COR-L47 (cell line): ENCODE data around the gene SLC30A3.
"Not testable (repeated sequence)": the region's sequence is repeated elsewhere in the genome, so short reads cannot be mapped to it uniquely, and the experiment has no call there.

Experiments used
- DNase-seq: peaks from one replicate; lab custom pipeline; 2025; lab: John Stamatoyannopoulos, UW

The SLC30A3 gene

DNA sequence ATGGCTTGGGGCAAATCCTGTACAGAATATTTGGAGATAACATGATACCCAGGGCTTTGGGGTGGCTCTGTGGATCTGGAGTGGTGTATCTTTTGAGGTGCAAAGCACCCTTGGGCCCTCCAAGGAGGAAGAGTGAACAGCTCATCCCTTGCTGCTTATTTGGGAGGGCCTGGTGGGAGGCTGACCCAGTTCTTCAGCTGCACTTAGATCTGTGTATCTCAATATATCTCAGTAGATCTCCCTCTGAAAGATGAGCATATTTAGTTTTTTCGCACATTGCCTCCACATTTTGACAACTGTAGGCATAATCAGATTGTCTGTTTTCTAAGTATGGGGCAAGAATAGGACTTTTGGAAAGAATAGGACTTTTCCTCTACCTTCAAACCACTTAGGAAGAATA lies 22.1 kb upstream of the SLC30A3 start:
- no peak for DNase-seq

DNA sequence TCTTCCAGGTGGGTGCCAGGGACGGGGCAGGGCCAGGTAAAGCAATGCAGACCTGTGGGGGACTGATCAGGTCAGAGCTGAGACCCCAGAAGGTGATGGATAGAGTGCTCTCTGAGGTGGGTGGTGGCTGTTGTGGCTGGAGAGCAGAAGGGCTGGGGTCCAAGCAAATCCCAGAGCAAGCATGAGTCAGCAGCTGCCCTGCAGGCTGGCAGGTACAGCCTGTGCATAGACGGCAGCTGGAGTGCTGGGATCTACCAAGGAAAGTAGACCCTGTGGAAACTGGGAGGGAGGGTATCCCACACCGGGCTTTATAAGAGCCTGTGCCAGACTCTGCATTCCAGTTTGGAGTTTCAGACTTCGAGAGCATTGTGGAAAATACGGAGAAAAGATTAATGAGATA lies 20.0 kb upstream of the SLC30A3 start:
- DNase-seq, result no peak

DNA sequence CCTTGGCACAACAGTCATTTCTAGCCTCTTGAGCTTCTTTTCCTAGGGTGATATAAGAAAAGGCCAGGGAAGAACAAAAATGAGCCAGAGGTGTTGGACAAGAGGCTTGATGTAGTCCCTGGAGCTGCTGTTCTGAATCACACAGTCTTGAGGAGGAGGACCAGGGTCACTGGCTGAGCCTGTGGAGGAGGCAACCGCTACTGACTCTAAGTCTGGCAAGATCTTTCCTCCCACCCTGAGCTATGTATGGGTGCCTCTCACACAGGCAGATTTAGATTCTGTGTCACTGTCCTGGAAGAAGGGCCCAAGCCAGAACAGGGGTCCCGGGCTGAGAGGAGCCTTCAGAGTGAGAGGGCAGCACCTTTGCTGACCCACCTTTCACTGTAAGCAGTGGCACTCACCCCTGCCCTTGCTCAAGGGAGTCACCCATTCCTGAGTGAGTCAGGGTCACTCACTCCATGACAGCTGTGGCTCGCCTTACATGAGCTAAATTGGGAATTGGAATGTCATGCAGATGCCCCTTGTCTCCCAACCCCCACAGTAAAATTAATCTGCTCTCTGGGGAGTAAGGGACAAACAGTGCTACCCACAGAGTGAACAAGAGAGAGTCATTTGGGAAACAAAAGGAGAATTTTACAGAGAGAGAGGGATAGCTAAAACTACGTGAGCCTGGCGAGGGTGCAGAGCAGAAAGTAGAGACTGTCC lies 19.2 kb upstream of the SLC30A3 start, which contains the start of gene TRIM54:
TSS of gene TRIM54 (plus strand) at position 575 of the 705 bp plus-strand sequence. CDS start 303 bp downstream, outside the sequence.
- no peak for DNase-seq

DNA sequence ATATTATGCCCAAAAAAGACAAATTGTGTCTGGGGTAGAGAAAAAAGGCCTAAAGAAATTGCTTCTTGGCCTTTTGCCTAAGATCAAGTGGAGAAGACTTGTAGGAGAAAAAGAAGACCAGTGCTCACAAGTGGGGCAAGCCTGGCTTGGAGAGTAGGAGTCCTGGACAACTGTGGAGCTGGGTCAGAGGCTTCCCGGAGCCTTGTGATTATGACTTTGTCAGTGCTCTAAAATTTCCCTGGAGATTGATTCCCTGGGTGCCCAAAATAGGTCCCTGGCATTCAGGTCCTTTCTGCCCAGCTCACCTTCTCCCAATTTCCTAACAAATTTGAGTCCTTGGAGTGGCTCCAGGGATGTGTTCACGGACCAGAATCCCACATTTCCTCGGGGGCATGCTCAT lies 18.6 kb upstream of the SLC30A3 start:
- DNase-seq, result no peak

DNA sequence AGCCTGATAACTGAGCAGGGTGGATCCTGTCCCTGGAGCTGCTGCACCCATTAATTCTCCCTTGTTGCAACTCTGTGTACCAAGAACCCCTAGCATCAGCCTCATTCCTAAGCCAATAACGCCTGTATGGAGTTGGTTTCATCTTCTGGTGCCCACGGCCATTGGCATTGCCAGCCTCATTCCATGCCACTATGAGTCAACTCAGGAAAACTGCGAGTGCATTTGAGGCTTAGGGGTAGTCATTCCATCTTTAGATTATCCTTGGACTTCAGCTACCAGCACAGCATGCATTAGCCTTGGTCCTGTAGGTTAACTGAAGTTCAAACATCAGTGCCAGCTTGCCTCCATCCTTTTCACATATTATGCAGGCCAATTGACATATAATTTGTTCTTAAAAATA lies 18.0 kb upstream of the SLC30A3 start:
- no peak for DNase-seq

DNA sequence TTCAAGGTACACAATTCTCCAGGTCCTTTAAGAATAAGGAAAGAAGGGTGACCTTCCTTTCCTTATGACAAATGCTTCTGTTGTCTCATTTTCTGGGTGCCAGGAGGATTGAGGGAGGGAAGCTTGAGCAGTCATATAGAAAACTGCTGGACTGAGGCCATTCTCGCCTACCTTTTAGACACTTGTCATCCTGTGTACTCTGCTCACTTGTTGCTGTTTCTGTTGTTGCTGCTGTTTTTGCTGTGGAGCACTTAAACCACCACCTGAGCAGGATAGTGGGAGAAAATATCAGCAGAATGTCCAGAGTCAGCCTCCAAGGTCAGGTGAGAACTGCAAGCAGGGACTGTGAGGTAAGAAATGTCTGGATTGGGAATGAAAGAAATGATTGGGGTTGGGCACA lies 15.2 kb upstream of the SLC30A3 start:
- no peak for DNase-seq

DNA sequence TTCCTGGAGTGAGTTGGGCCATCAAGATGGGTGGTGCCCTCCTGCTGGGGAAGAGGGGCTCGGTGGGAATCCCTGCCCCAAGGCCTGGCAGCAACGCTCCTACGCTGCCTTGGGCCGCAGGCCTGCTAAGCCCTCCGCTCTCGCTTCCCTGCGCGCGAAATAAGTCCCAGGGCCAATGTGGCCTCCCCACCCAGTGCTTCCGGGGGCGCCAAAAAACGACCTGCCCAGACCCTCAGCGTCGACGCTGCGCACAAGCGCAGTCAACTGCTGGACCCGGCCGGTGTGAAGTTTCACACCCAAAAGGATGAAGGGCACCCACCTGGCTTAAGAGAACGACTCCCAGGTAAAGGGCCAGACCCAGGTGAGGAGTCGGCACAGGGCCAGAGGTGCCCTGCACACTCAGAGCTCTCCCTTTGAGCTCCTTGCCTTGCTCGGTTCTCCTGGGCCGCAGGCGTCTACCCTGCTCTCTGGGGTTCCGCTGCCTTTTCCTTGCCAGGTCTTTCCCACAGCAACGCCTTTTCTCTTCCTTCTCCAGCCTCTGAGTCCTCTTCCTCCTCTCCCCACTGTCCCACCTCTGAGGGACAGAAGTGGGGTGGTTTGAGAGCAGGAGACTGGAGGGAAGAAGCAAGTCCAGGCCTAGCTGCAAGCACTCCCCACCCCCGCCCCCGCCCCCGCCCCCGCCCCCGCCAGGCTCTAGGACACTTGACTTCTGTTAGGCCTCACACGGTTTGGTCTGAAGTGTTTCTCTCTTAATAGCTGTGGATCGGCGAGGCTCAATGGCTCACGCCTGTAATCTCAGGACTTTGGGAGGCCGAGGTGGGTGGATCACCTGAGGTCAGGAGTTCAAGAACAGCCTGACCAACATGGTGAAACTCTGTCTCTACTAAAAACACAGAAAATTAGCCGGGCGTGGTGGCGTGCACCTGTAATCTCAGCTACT lies 12.6 kb upstream of the SLC30A3 start, which contains the start of gene DNAJC5G:
TSS of gene DNAJC5G (plus strand) at position 223 of the 940 bp plus-strand sequence. CDS start 1,296 bp downstream, outside the sequence.
- DNase-seq, result no peak

DNA sequence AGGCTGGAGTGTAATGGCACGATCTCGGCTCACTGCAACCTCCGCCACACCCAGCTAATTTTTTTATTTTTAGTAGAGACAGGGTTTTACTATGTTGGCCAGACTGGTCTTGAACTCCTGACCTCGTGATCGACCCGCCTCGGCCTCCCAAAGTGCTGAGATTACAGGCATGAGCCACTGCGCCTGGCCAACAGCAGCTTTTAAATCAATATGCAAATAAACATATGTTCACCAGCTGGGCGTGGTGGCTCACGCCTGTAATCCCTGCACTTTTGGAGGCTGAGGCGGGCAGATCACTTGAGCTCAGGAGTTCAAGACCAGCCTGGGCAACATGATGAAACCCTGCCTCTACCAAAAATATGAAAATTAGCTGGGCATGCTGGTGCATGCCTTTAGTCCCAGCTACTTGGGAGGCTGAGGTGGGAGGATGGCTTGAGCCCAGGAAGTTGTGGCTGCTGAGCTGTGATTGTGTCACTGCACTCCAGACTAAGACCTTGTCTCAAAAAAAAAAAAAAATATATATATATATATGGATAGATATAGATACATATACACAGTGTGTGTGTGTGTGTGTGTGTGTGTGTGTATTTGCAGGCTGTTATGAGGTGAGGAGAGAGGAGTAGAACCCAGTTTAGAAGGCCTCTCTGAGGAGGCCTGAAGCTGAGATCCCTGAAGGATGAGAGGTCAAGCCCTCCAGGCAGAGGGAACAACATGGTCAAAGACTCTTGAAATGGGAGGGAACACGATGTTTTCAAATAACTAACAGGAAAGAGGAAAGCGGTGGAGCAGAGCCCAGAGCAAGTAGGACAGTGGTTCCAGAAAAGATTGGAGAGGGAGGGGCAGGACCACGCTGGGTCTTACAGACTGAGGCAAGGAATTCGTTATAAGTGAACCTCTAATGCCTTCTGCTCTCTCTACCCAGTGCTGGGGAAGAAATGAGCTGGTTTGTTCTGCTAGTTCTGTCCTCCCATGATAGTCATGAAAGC lies 10.0 kb upstream of the SLC30A3 start:
- not testable (repeated sequence) for DNase-seq

DNA sequence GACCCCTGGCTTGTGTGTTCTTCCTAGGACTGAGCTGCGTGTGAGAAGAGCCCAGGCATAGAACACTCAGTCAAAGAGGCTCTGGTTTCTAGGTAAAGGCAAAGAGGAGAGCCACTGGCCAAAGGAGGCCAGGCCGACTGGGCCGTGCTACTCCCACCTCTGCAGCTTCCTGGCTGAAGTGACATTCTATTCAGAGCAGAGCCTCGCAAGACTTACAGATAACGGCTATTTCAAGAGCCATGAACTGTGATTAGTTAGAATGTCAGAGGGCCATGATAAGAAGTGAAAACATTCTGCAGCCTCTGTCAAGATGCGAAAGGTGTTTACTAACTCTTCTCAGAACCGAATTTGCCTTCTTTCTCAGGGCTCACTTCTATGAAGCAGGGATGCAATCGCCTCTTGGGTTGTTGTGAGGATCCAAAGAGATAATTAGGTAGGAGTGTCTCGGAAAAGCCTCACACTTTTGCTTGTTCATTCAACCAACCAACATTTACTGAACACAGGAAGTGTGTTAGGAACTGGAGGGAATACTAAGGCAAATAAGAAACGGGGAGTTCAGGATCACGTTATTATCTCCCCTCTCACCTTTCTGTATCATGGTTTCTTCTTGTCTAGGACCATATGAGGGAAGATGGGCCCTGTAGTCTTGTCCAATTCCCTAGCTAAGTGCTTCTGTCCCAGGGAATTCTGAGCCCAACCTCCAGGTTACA lies 8.9 kb upstream of the SLC30A3 start:
- no peak for DNase-seq

DNA sequence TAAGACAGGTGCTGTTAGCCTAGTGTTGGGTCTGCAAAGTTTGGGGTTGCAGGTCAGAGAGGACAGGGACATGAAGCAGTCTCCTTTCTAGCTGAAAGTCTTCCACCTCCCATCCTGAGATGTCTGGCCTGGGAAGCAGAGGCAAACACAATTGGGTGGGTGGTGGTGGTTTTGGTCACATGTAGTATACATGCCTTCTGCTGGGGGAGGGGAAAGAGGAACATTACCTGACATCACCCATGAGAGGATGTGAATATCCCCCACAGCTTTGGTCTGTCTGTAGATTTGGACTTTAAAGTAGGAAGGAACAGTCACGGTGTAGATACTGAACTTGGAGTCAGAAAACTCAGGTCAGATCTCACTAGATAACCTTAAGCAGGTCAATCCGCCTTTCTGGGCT lies 7.8 kb upstream of the SLC30A3 start:
- DNase-seq, result no peak

DNA sequence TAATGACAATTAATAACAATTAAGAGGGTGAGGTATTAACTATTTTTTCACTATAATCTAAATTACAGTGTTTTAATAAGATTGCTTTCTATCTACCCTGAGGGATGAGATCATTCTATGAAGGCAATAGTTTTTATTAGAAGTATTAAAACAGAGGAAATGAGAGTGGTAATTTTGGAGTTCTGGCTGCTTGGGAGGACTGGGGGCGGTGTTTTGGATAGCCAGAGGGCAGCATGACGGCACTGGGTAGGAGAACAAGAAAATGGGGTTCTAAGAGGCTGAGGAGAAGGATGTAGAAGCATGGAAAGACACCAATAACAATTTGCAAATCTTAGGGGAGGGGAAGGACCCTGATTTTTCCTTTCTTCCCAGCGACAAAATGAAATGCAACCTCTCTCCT lies 7.3 kb upstream of the SLC30A3 start:
- no peak for DNase-seq

DNA sequence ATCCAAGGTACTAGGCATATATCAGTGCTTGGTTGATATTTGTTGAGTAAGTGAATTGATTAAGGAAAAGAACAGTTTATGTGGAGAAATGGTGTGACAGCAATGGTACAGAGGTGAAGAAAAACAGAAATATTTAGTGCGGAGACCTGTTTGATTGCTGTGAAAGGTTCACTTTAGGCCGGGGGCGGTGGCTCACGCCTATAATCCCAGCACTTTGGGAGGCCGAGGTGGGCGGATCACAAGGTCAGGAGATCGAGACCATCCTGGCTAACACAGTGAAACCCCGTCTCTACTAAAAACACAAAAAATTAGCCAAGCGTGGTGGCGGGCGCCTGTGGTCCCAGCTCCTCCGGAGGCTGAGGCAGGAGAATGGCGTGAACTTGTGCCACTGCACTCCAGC lies 5.4 kb upstream of the SLC30A3 start:
- not testable (repeated sequence) for DNase-seq

DNA sequence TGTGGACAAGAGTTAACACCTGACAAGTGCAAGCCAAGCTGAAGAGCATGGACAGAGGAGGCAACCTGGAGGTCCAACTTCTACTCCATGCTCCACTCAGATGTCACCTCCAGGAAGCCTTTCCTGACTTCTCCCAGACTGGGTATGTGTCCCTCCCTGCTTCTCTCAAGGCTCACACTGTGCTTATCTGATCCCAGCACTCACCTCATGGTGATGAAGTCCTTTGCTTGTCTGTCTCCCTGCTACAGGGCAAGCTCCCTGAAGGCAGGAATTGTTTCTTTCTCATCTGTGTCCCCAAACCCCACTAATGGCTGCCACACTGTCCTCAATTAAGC lies 2.7 kb upstream of the SLC30A3 start:
- DNase-seq, result no peak

DNA sequence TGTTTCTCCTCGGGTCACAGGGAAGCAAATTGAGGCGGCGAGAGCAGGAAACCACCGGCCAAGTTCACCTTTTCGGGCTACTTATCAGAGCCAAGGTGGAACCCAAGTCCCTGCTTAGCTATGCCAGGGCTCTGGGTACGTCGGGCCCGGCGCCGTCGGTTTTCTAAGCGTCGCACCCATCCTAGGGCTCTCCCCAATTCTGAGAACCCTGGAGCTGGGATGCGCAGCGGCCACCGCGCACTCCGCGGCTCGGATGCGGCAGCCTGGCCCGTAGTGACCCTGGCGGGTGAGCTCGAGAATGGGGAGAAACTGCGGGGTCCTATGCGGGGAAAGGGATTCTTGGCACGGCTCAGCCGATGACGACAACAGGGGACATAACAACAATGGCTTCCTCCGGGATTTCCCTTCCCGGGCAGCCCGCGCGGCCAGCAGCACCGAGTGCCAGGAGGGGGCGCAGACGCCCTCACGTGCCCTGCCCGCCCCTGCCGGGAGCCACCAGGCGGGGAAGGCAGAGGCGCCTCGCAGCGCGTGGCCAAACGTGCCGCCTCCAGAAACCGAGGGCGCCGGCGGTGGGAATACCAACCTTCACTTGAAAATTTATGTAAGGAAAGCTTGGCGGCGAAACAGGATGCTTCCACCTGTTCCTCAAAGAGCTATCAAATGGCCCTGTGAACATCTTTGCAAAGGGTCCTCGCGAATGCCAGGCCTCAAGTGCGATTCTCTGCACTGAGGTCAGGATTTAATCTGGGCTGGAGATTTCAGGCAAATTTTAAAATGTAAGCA lies 2.1 kb upstream of the SLC30A3 start:
- DNase-seq, result peak; percentile 82

DNA sequence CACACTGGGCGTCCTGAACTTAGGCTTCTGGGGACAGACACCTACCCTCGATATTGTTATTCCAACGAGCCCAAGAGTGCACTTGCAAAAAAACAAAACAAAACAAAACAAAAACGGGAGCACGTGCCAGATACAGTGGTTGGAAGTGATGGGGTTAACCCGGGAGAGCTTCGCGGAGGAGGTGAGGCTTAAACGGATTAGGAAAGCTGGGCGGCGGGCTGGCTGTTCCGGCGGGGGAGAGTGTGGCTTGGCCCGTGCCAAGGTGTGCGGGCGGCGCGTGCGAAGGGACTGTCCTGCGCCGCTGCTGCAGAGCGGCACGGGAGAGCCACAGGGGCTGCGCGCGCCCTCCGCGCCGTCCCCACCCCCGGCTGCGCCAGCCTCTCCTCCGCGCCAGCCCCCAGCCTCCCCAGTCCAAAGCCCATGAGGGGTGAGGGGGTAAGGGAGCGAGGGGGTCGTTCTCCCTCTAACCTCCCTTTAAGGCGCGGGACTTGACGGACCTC lies 1.5 kb upstream of the SLC30A3 start:
- no peak for DNase-seq

DNA sequence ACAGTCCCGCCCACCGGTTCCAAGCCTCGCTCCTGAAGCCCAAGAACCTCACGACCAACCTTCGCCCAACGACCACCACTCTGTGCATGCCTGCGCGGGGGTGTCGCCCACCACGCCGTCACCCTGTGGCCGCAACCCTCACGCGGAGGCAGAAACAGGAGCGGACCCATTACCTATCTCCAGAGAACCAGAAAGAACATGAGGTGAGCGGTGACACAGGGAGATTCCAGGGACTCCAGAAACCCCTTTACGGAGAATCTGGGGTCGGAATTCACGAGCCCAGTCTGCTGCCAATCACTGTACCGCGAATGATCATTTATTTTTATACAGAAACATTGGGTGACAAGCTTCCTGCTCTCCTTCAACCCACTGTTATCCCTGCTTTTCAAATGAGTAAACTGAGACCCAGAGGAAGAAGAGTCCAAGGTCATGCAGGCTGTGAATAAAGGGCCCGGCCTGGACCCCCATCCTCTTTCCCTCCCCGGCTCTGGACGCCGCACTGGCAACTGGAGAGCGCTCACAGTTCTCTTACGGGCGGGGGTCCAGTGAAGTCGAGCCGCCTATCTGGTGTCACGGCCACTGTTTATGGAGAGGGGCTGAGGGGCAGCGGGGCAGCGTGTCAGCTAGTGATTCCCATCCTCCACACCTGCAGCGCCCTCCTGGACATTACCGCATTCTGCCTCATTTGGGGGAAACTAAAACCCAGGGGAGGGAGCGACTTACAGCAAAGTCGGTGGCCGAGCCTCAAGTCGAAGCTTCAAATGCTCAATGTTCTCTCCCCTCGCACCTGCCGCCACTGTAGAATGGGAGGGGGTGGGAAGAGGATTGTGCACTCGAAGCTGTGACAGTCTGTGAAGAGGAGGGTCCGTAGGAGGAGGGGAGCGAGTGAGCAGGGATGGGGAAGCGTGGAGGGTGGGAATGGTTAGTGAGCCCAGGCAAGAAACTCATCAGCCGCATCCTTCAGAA lies 723 bp upstream of the SLC30A3 start:
- DNase-seq, result no peak

DNA sequence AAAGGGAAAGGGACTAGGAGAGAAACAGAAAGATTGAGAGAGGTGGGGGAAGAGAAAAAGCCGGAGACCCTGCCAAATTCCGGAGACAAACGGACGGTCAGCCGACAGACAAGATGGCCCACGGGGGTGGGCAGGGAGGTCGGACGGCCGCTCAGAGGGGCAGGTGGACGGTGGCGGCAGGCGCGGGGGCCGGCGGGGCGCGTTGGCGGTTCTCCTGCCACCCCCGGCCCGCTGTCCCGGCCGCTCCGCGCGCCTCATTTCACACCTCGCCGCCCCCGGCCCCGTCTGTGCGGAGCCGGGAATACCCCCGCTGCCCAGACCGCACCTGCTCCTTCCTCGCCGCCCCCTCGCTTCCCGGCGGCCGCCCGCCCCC lies 935 bp downstream of the SLC30A3 start:
- DNase-seq, result no peak

DNA sequence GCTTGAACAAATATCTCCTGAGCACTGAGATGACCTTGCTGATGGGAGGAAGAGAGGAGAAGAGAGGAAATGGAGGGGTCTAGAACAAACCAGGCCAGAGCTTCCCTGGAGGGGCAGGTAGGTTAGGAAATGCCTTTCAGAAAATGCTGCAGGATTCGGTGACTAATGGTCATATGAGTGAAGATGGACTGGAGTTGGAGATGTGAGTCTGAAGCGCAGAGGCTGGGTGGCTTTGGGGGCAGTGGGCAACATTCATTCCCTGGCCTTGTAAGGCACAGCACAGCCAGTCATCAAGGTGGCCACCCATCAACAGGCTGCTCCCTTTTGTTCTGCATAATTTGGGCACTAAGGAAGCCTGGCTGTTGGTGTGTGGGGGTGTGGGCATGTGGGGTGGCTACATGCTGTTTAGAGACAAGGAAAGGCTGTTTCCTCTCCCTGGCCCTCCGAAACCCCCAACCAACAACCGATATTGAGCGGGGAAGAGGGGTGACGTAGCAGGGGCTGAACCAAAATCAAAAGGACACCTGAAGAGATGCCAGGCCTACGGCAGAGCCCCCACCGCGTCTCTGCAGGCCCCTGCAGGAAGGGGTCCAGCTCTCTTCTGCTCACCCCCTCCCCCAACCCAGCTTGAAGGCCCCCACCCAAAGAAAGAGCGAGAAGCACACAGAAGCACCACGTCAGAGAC lies 1.5 kb downstream of the SLC30A3 start:
- no peak for DNase-seq

DNA sequence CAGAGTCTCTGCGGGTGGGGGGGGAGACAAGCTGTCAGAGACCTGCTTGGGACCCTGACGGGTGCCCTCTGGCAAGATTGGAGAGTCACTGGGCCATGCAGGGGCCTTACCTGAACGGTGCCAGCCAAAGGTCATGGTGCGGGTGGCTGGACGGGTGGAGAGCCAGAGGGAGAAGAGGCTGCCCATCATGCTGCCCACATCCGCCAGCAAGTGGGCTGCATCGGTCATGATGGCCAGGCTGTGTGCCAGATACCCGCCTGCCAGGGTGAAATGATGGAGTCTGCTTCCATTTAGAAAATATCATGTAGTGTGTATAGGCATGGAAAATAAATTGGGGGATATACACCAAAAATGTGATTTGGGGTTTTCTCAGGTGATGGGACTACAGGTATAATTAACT lies 4.8 kb downstream of the SLC30A3 start:
- DNase-seq, result no peak
